ENCODE measurements around the gene POLR2I.
"Not testable (repeated sequence)": the region's sequence is repeated elsewhere in the genome, so short reads cannot be mapped to it uniquely, and the experiment has no call there.

Gene POLR2I

GRCh38 chr19:36131221-36131620 lies 16.5 kb upstream of the POLR2I start:
- DNase-seq = not testable (repeated sequence)

DNA sequence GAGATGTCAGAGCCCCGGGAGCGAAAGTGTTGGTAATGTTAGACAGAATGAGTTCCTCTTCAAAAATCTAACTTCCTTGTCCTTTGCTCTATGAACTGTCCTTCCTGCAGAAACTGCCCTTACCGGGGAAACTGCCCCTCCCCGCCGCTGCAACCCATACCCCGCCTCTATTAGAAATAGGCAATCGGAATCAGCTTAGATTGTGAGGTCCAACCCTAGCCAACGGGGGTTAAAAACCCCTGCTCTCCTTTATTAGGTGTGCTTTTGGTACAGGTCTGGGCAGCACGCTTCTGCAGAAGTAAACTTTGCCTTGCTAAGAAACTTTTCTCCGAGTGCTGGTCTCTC lies 13.7 kb upstream of the POLR2I start:
- DNase-seq = peak; percentile 49

GRCh38 chr19:36125557-36125956 lies 10.9 kb upstream of the POLR2I start:
- no peak for DNase-seq

- no peak for DNase-seq
These were observed 6.9 kb upstream of the POLR2I start for GRCh38 chr19:36121486-36122124.

DNA sequence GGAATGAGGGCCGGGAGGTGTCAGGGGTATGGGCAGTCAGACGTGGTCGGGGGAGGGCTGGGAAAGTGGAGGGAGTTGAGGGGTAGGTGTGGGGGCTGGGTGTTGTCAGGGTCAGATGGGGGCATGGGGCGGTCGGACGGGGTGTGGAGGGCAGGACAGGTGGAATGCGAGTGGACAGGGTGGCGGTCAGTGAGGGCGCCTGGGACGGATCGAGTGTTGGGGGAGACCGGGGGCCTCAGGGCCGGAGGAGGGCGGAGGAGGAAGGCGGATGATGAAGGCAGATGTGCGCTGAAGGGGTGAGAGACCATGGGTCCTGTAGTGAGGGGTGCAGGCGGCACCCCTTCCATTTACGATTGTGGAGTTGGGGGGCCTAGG lies 6.3 kb upstream of the POLR2I start:
- no peak for DNase-seq

- no peak for DNase-seq
These were observed 5.7 kb upstream of the POLR2I start for GRCh38 chr19:36120092-36120983.

GRCh38 chr19:36116344-36116637 lies 1.6 kb upstream of the POLR2I start:
- no peak for DNase-seq

GRCh38 chr19:36115453-36116343 lies 1.0 kb upstream of the POLR2I start, which contains the start of gene TBCB:
TBCB (plus strand) TSS chr19:36115468; CDS start chr19:36115561, 93 bp downstream.
- DNase-seq = no peak

GRCh38 chr19:36113894-36114720 lies 568 bp downstream of the POLR2I start:
- DNase-seq = no peak

DNA sequence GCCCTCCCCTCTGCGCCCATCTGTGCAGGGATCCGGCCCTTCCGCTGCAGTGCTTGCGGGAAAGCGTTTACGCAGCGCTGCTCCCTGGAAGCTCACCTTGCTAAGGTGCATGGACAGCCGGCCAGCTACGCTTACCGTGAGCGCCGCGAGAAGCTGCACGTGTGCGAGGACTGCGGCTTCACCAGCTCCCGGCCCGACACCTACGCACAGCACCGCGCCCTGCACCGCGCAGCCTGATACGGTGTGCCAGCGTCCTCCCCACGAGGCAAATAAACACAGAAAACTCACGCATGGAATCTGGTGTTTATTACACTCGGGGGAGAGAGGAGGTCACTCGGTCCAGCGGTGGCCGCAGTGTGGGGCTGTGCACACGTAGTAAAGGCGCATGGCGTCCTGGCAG lies 1.2 kb downstream of the POLR2I start:
- no peak for DNase-seq

GRCh38 chr19:36112678-36113077 lies 2.0 kb downstream of the POLR2I start:
- DNase-seq = no peak

- DNase-seq = no peak
These were observed 3.5 kb downstream of the POLR2I start for GRCh38 chr19:36111200-36111539.

DNA sequence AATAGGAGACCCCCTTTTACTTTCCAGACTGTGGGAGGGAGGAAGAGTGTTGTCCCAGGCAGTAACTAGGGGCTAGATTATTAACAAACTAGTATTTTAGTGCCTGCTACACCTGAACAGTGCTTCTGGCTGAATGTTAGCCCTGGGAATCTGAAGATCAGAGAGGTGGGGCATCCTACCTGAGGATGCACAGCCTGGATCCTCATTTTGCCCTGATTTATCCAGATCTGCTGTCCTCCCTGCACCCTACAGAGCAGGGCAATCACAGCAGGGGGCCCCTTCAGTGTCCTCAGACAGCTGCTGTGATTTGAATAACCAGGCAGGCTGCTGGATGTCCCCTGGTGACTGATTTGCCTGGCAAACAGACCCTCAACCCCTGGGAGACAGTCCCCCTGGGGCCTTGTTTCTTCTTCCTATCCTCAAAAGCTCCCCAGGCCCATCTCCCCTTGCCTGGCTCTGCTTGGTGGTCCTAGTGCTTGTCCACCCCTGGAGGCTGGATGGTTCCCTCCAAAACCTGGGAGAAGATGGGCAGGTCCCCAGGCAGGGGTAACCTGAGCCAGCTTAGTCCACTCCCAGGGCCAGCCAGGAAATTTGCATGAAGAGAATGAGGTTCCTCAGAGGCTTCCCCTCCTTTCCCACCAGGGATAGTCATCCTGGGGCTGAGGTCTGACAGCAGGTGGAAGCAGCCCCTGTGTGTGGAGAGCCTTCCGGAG lies 4.0 kb downstream of the POLR2I start, which contains the start of gene OVOL3:
TSS of gene OVOL3 (plus strand) at position 657 of the 713 bp plus-strand sequence. CDS start 60 bp downstream, outside the sequence.
- DNase-seq = no peak

GRCh38 chr19:36108684-36109083 lies 6.0 kb downstream of the POLR2I start:
- DNase-seq = no peak

- no peak for DNase-seq
These were observed 7.7 kb downstream of the POLR2I start for GRCh38 chr19:36106991-36107390.

DNA sequence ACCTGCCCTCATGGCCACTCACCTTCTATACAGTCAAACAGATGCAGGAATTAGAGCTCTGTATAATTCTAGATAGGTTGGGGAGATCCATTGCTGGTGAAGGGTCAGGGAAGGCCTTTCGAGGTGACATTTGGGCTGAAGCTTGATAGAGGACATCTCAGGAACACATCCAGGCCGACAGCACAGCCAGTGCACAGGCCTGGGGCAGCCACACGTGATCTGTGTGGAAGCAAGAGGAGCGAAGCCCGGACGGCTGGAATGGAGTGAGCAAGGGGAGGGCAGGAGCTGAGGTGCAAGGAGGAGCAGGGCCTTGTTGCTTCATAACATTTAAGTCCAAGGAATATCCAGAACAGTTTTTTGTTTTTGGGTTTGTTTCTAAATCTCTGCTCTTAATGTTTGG lies 8.2 kb downstream of the POLR2I start:
- DNase-seq = no peak

DNA sequence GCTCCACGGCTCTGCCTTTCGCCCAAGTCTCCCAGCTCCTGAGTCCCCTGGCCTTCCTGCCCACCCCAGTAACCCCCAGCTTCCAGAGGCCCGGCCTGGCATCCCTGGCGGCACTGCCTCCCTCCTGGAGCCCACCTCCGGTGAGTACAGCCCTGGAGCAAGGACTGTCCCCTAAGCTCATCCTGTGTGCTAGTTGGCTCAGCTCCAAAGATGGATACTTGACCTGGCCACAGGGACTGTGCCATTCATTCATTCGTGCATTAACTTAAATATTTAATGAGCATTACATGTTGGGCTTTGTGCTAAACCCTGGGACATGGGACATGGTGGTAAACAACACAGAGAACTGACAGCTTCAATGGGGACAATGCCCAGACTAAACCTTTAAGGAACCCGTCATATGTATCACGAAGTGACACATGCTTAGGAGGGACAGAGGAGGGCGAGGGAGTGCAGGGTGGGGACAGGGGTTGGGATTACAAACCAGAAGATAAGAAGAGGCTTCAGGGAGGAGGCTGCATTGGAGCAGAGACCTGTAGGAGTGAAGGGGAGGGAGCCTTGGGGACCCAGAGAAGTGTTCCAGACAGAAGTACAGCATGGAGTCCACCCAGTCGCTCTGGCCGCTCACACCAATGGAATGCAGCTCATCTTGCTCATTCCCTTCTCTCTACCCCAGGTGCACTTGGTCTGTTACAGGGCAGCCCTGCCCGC lies 10.7 kb downstream of the POLR2I start:
- no peak for DNase-seq

DNA sequence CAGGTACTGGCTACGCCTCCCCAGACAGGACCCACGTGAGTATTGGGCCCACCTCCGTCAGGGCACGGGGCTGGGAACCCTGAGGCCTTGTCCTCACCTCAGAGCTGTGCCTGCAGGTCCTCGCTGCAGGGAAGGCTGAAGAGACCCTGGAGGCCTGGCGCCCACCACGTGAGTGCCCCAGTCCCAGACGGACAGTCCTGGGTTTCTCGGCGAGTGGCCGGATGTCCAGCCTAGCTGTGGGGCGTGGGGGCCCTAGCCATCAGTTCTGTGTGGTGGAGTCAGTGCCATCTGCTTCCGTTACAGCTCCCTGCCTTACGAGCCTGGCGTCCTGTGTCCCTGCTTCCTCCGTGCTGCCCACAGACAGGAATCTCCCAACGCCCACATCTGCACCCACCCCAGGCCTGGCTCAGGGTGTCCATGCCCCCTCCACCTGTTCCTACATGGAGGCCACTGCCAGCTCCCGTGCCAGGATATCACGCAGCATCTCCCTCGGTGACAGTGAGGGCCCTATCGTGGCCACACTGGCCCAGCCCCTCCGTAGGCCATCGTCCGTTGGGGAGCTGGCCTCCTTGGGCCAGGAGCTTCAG lies 11.5 kb downstream of the POLR2I start:
- DNase-seq = no peak

DNA sequence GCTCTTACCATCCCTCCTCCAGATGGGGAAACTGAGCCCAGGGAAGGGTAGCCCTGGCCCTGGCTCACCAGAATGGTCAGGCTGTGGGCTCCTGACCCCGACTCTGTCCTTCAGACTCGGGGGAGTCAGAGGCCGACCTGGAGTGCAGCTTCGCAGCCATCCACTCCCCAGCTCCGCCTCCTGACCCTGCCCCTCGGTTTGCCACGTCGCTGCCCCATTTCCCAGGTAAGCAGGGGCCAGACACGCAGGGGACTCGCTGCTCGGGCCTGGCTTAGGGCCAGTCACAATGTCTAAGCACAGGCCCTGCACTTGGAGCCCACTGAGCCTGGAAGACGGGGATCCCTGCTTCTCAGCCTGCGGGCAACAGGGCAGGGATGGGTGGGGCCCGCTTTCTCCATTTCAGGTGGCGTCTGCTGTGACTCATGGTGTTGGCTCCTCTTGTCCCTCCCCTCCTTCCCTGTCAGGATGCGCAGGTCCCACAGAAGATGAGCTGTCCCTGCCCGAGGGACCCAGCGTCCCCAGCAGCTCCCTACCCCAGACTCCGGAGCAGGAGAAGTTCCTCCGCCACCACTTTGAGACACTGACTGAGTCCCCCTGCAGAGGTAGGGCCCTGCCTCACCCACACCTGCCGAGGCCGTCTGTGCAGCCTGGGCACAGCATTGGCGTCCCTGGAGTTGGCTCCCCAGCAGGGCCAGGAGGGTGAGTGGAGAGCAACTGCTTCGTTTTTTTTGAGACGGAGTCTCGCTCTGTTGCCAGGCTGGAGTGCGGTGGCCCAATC lies 12.9 kb downstream of the POLR2I start:
- DNase-seq = no peak

DNA sequence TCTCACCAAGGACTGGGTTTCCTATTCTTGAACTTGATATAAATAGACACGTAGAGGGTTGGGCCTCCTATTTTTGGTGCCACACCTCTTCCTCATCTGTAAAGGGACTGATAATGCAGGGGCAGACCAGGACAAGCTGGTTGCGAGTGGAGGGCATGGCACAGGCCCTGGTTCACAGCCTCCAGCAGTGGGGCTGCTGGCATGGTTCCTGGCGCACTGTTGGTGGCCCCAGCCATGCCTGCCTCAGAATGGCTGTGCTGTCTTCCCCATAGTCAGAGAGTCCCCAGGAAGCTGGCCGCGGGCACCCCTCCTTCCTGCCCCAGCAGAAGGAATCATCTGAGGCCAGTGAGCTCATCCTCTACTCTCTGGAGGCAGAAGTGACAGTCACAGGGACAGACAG lies 14.2 kb downstream of the POLR2I start:
- DNase-seq = no peak
